ENCODE results near the gene NBEA. TPM values are rescaled to one million over a fixed set of nuclear protein-coding genes. Genes with fewer than 3 reads are reported as not detected.

The NBEA gene
- total RNA-seq, 1 experiment from 2014 or later, result 4.1 TPM

DNA sequence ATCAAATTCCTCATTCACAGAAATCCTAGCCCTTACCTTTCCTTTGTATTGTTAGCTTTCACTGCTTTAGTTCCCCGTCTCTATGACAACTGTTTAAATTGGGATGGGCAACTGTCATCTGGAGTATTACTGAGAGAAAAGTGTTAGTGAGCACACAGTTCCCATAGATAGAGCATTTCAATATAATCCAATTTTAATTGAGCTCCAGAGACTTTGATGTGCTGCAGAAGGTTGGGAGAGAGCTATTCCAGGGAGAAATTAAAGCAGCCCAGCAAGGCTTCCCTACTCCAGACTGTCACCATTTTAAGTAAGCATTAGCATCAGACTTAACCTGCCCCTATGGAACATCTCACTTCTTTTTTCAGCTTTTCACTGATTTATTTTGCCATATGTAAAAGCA is 589.5 kb downstream of the NBEA start:
- ATAC-seq (no peak), DNase-seq (ENCODE audit: low read depth, low spot score) (no peak)
- Histone ChIP-seq H3K4me1 (ENCODE audit: control insufficient read depth in 1 of 2, insufficient read depth in 2 of 2, low read length in 2 of 2) (no peaks in the 10 kb centered on the region), H3K79me2 (ENCODE audit: insufficient read depth, low read length) (no peaks in the 10 kb centered on the region), H3K9me3 (ENCODE audit: control insufficient read depth in 1 of 2, insufficient read depth in 1 of 2, low read depth in 1 of 2, low read length in 2 of 2) (no peaks in the 10 kb centered on the region), H3K4me3 (replicated peaks in 1 of 2; ENCODE audit: low read depth in 1 of 2, low read length in 2 of 2) (no peak overlapping the region), H3K36me3 (ENCODE audit: control insufficient read depth in 1 of 2, insufficient read depth in 2 of 2, low read length in 2 of 2) (no peaks in the 10 kb centered on the region), H3K27me3 (ENCODE audit: insufficient read depth, low read length) (no peaks in the 10 kb centered on the region), H3K27ac (ENCODE audit: low read depth, low read length) (no peak overlapping the region), H3K4me2 (ENCODE audit: low read length) (no peak overlapping the region), H2AFZ (ENCODE audit: low read depth, low read length, poor library complexity, severe bottlenecking) (no peak overlapping the region), H3K9ac (ENCODE audit: low read length) (no peak overlapping the region), H3K9me2 (ENCODE audit: insufficient read depth) (no peaks in the 10 kb centered on the region), H4K20me1 (ENCODE audit: insufficient read depth) (no peaks in the 10 kb centered on the region; the same call in 1 of the 2 replicates)
- intact Hi-C loops (cut with micrococcal nuclease), result no loop called here
- RAD21 ChIA-PET (ENCODE audit: low non-redundant PET in 1 of 2, low total read pairs in 2 of 2, uncharacterized antibody in 2 of 2, unreplicated experiment in 2 of 2), result no interaction called here
- POLR2A ChIA-PET, result no interaction called here
- BruUV-seq (replicated peaks), result no TSS peak
- TF ChIP-seq POLR2AphosphoS5 (IDR thresholded peaks at IDR 0.05; ENCODE audit: low read depth, low read length), result no peak
- TF ChIP-seq EZH2 (IDR thresholded peaks at IDR 0.05), result no peak
- TF ChIP-seq ZFX (IDR thresholded peaks at IDR 0.05), result no peak
- TF ChIP-seq ZNF274 (IDR thresholded peaks at IDR 0.05; ENCODE audit: low read depth, low read length), result no peak
- TF ChIP-seq, protein P1, sequence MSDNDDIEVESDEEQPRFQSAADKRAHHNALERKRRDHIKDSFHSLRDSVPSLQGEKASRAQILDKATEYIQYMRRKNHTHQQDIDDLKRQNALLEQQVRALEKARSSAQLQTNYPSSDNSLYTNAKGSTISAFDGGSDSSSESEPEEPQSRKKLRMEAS (IDR thresholded peaks at IDR 0.05), result no peak
- TF ChIP-seq, protein P2, sequence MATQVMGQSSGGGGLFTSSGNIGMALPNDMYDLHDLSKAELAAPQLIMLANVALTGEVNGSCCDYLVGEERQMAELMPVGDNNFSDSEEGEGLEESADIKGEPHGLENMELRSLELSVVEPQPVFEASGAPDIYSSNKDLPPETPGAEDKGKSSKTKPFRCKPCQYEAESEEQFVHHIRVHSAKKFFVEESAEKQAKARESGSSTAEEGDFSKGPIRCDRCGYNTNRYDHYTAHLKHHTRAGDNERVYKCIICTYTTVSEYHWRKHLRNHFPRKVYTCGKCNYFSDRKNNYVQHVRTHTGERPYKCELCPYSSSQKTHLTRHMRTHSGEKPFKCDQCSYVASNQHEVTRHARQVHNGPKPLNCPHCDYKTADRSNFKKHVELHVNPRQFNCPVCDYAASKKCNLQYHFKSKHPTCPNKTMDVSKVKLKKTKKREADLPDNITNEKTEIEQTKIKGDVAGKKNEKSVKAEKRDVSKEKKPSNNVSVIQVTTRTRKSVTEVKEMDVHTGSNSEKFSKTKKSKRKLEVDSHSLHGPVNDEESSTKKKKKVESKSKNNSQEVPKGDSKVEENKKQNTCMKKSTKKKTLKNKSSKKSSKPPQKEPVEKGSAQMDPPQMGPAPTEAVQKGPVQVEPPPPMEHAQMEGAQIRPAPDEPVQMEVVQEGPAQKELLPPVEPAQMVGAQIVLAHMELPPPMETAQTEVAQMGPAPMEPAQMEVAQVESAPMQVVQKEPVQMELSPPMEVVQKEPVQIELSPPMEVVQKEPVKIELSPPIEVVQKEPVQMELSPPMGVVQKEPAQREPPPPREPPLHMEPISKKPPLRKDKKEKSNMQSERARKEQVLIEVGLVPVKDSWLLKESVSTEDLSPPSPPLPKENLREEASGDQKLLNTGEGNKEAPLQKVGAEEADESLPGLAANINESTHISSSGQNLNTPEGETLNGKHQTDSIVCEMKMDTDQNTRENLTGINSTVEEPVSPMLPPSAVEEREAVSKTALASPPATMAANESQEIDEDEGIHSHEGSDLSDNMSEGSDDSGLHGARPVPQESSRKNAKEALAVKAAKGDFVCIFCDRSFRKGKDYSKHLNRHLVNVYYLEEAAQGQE (IDR thresholded peaks at IDR 0.05; ENCODE audit: low read depth), result no peak
- no peak for TF ChIP-seq ELF1 (IDR thresholded peaks at IDR 0.05; ENCODE audit: borderline replicate concordance, low read depth)
- TF ChIP-seq, protein P3, sequence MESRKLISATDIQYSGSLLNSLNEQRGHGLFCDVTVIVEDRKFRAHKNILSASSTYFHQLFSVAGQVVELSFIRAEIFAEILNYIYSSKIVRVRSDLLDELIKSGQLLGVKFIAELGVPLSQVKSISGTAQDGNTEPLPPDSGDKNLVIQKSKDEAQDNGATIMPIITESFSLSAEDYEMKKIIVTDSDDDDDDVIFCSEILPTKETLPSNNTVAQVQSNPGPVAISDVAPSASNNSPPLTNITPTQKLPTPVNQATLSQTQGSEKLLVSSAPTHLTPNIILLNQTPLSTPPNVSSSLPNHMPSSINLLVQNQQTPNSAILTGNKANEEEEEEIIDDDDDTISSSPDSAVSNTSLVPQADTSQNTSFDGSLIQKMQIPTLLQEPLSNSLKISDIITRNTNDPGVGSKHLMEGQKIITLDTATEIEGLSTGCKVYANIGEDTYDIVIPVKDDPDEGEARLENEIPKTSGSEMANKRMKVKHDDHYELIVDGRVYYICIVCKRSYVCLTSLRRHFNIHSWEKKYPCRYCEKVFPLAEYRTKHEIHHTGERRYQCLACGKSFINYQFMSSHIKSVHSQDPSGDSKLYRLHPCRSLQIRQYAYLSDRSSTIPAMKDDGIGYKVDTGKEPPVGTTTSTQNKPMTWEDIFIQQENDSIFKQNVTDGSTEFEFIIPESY (IDR thresholded peaks at IDR 0.05; ENCODE audit: extremely low read depth, insufficient replicate concordance, low read length), result no peak
- no peak for TF ChIP-seq SRF (IDR thresholded peaks at IDR 0.05; ENCODE audit: low read depth)
- CTCF ChIA-PET, result no interaction called here
